HPDE6-E6E7 (cell line): ENCODE results near the gene CITED4.
A peak's percentile ranks its signal among the peaks of the same experiment; 100 is the strongest.
"Not testable (repeated sequence)": the region's sequence is repeated elsewhere in the genome, so short reads cannot be mapped to it uniquely, and the experiment has no call there.

Experiments used
- DNase-seq: peaks from one replicate; pipeline ENCODE4 v3.0.0; 2011; ENCODE audit warnings: missing footprints; ENCODE audit errors: extremely low spot score

CITED4 gene

GRCh38 chr1:40862008-40862863, at the start of gene CITED4:
TSS of gene CITED4 (minus strand) at chr1:40862363. CDS start at chr1:40862127, 236 bp downstream.
- peak; percentile 78 for DNase-seq

GRCh38 chr1:40911105-40911504, 48.9 kb upstream of the CITED4 start:
- no peak for DNase-seq

- DNase-seq, result no peak
These were observed 47.1 kb upstream of the CITED4 start for GRCh38 chr1:40909281-40909680.

GRCh38 chr1:40908350-40908749, 46.2 kb upstream of the CITED4 start:
- DNase-seq, result no peak

GRCh38 chr1:40907899-40908298, 45.7 kb upstream of the CITED4 start:
- DNase-seq, result no peak

- DNase-seq, result no peak
These were observed 44.7 kb upstream of the CITED4 start for GRCh38 chr1:40906781-40907400.

- no peak for DNase-seq
These were observed 42.9 kb upstream of the CITED4 start for GRCh38 chr1:40905061-40905460.

- no peak for DNase-seq
These were observed 40.9 kb upstream of the CITED4 start for GRCh38 chr1:40903106-40903505.

- DNase-seq, result peak; percentile 73
These were observed 40.0 kb upstream of the CITED4 start for GRCh38 chr1:40901886-40902852.

GRCh38 chr1:40899230-40899870, 37.2 kb upstream of the CITED4 start:
- DNase-seq, result peak; percentile 88

GRCh38 chr1:40898431-40898901, 36.3 kb upstream of the CITED4 start:
- DNase-seq, result no peak

GRCh38 chr1:40897513-40897912, 35.4 kb upstream of the CITED4 start:
- no peak for DNase-seq

- DNase-seq, result no peak
These were observed 34.3 kb upstream of the CITED4 start for GRCh38 chr1:40896482-40896881.

GRCh38 chr1:40895601-40896000, 33.4 kb upstream of the CITED4 start:
- DNase-seq, result no peak

GRCh38 chr1:40894858-40895257, 32.7 kb upstream of the CITED4 start:
- not testable (repeated sequence) for DNase-seq

GRCh38 chr1:40894455-40894854, 32.3 kb upstream of the CITED4 start:
- no peak for DNase-seq

GRCh38 chr1:40893946-40894345, 31.8 kb upstream of the CITED4 start:
- DNase-seq, result no peak

- DNase-seq, result no peak
These were observed 30.2 kb upstream of the CITED4 start for GRCh38 chr1:40892354-40892753.

GRCh38 chr1:40890771-40891170, 28.6 kb upstream of the CITED4 start:
- no peak for DNase-seq

GRCh38 chr1:40887652-40888051, 25.5 kb upstream of the CITED4 start:
- DNase-seq, result no peak

GRCh38 chr1:40887012-40887378, 24.8 kb upstream of the CITED4 start:
- no peak for DNase-seq
